Psoas muscle (tissue), 8 donors: ENCODE data around the gene MAPKBP1. TPM values are rescaled to one million over a fixed set of nuclear protein-coding genes. Genes with fewer than 3 reads are reported as not detected.

Experiments used
- ATAC-seq, 4 donors: fragments of 200-7000 bp; cut with Tn5 transposase; one replicate each; pipeline ENCODE4 v1.9.1; 2020; ENCODE audit warnings: moderate library complexity in 3 of 4, mild to moderate bottlenecking in 2 of 4
- DNase-seq, 2 donors: peaks; one replicate each; pipeline ENCODE4 v3.0.0-alpha.2; 2020
- H3K27ac ChIP-seq: fragments of 200-600 bp; one replicate; pipeline ENCODE4 v1.8.0; 2022
- H3K27me3 ChIP-seq, 3 donors: fragments of 200-600 bp in 1 of 3; one replicate each; pipeline versions ENCODE4 v1.6.1 to v1.8.0; 2013 to 2022; ENCODE audit warnings: low read length in 2 of 3, mild to moderate bottlenecking in 2 of 3, moderate library complexity in 1 of 3; ENCODE audit not compliant: insufficient read depth in 3 of 3
- H3K36me3 ChIP-seq, 2 donors: fragments of 200-600 bp in 1 of 2; one replicate each; pipeline versions ENCODE4 v1.6.1 to v1.8.0; 2013 to 2022; ENCODE audit warnings: low read depth in 1 of 2, mild to moderate bottlenecking in 1 of 2, moderate library complexity in 1 of 2; ENCODE audit not compliant: insufficient read depth in 1 of 2
- H3K4me1 ChIP-seq: fragments of 200-600 bp; one replicate; pipeline ENCODE4 v1.8.0; 2022
- H3K4me3 ChIP-seq: fragments of 200-600 bp; one replicate; pipeline ENCODE4 v1.8.0; 2022; ENCODE audit warnings: mild to moderate bottlenecking
- H3K9me3 ChIP-seq: fragments of 200-600 bp; one replicate; pipeline ENCODE4 v1.8.0; 2022
- CTCF ChIP-seq: fragments of 200-600 bp; IDR thresholded peaks from one replicate; pipeline ENCODE4 v1.8.0; 2022; ENCODE audit warnings: antibody characterized with exemption
- WGBS, 3 donors: extraction: QIAGEN DNeasy Blood & Tissue Kit; methylation state at CpG; one replicate each; pipeline versions ENCODE4 v1.1.6 to v1.1.7; 2013; 5-methylcytosine and 5-hydroxymethylcytosine counted together
- intact Hi-C, 2 donors: fragments of 100-400 bp; cut with DNase I; formaldehyde crosslinking; loops; one replicate each; pipeline versions ENCODE4 v1.11.0 to v1.14.2; 2022
- polyA plus RNA-seq, 3 donors: library from polyadenylated mRNA; stranded (reverse); fragments of 200-250 nt; gene quantifications; one replicate each; pipeline ENCODE4 v1.2.3, GENCODE V29; 2013
- total RNA-seq, 4 donors: library from RNA; stranded (reverse); fragmentation: NEBNext Ultra II Directional in 2 of 4; extraction: Animal tissue kit (Norgen Biotek cat#: 25700) in 2 of 4; gene quantifications; one replicate each; pipeline versions ENCODE4 v1.2.1 to v1.2.4, GENCODE V29; 2021 to 2023
- donor health status: healthy with polysubstance abuse.
- donor health status: DM: no; HTN: no; CAD: no; lungs with moderate emphysema.
- donor health status: Bipolar disorder and iron deficiency.
- donor health status: healthy.
- donor health status: DM: yes; HTN: yes; CAD: no.
- donor health status: DM: no; HTN: no; CAD: no.
- donor health status: DM: no; HTN: no; CAD: no.
- donor health status: DM: yes; HTN: yes; CAD: no.

Gene MAPKBP1
- total and polyA plus RNA-seq, 7 donors: 2.4 to 10.3 (median 7.1) TPM

- H3K27ac ChIP-seq: no peak overlapping the region
- TF ChIP-seq CTCF: no peak
- no peaks in the 10 kb centered on the region for H3K9me3 ChIP-seq
- DNase-seq: no peak
- 78 to 85% (median 81%) methylated on average over 3 of the region's 3 CpGs for WGBS, 3 donors
- ATAC-seq: no peak
- no peak overlapping the region for H3K4me3 ChIP-seq
- no peaks in the 10 kb centered on the region for H3K27me3 ChIP-seq
- no peaks in the 10 kb centered on the region for H3K4me1 ChIP-seq
- peaks cover 2 to 8% of the 10 kb centered on the region in 2 donors for H3K36me3 ChIP-seq
- intact Hi-C loops: no loop called here
These were observed 31.4 kb downstream of the MAPKBP1 start for GRCh38 chr15:41805711-41806110.

GRCh38 chr15:41806291-41807181 lies 32.3 kb downstream of the MAPKBP1 start:
- TF ChIP-seq CTCF: no peak
- WGBS, 3 donors: 87 to 89% (median 88%) methylated on average over 10 of the region's 10 CpGs
- H3K27ac ChIP-seq: no peak overlapping the region
- H3K27me3 ChIP-seq: no peaks in the 10 kb centered on the region
- no peak overlapping the region for H3K4me3 ChIP-seq
- H3K9me3 ChIP-seq: no peaks in the 10 kb centered on the region
- peaks cover 0 to 3% of the 10 kb centered on the region in 2 donors for H3K36me3 ChIP-seq
- no peaks in the 10 kb centered on the region for H3K4me1 ChIP-seq
- no peak for DNase-seq
- peak in 2 of 4 donors; percentile 21 to 52 for ATAC-seq
- intact Hi-C loops: no loop called here

DNA sequence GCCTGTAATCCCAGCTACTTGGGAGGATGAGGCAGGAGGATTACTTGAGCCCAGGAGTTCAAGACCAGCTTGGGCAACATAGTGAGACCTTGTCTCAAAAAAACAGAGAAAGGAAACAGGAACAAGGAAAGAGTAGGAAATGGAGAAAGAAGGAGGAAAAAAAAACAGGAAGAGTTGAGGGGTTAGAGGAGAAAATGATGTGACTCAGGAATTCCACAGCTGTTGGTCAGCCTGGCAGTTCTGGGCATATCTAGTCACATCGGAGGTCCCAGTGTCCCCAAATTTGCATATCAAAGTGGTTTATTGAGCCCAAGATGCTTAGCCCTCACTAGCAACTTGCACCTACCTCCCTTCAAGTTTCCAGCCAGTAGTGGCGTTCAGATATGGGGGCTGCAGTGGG lies 34.8 kb downstream of the MAPKBP1 start:
- no peak for TF ChIP-seq CTCF
- Histone ChIP-seq H3K9me3 (no peaks in the 10 kb centered on the region), H3K36me3 (peaks cover 0 to 15% of the 10 kb centered on the region in 2 donors), H3K4me1 (no peaks in the 10 kb centered on the region), H3K27ac (no peak overlapping the region), H3K27me3 (no peaks in the 10 kb centered on the region), H3K4me3 (no peak overlapping the region)
- intact Hi-C loops: no loop called here
- WGBS, 3 donors: 75 to 81% (median 77%) methylated on average over 2 of the region's 2 CpGs
- DNase-seq (no peak), ATAC-seq (no peak)

- no peak overlapping the region for H3K4me3 ChIP-seq
- no peaks in the 10 kb centered on the region for H3K9me3 ChIP-seq
- intact Hi-C loops: loop anchor here (2.0 to 5.0 kb wide), 3 partner anchors 35 to 342 kb away; partner anchors contain the start of genes MAPKBP1 (in 1 of the 2) and TYRO3 (in 1 of the 2)
- TF ChIP-seq CTCF: no peak
- H3K27ac ChIP-seq: no peak overlapping the region
- 66 to 74% (median 70%) methylated on average over 12 of the region's 12 CpGs for WGBS, 3 donors
- DNase-seq: no peak
- H3K4me1 ChIP-seq: no peaks in the 10 kb centered on the region
- H3K36me3 ChIP-seq: peaks cover 3 to 20% of the 10 kb centered on the region in 2 donors
- no peaks in the 10 kb centered on the region for H3K27me3 ChIP-seq
- no peak for ATAC-seq
These were observed 35.4 kb downstream of the MAPKBP1 start for GRCh38 chr15:41809526-41810220.
